ENCODE data around the gene SKIL. TPM values are rescaled to one million over a fixed set of nuclear protein-coding genes. Genes with fewer than 3 reads are reported as not detected.

Gene SKIL
- total RNA-seq, 2 donors from 2014 or later, result 16.9 to 41.3 TPM

- no peak overlapping the region for H3K4me3 ChIP-seq
- H3K36me3 ChIP-seq, result no peaks in the 10 kb centered on the region
- H3K9me3 ChIP-seq, result no peaks in the 10 kb centered on the region
- no peak overlapping the region for H3K27ac ChIP-seq
- TF ChIP-seq CTCF (IDR thresholded peaks at IDR 0.05), result no peak
- DNase-seq, result no peak
- H3K27me3 ChIP-seq, result no peaks in the 10 kb centered on the region
- H3K9ac ChIP-seq (ENCODE audit: low read depth in 2 of 2, low read length in 2 of 2), result no peak overlapping the region
- no peaks in the 10 kb centered on the region for H3K4me1 ChIP-seq
- intact Hi-C loops (cut with DNase I), result no loop called here
These were observed 12.5 kb upstream of the SKIL start for GRCh38 chr3:170344971-170345370.

- intact Hi-C loops (cut with DNase I), result no loop called here
- Histone ChIP-seq H3K36me3 (no peaks in the 10 kb centered on the region), H3K9me3 (no peaks in the 10 kb centered on the region), H3K27me3 (no peaks in the 10 kb centered on the region), H3K9ac (ENCODE audit: low read depth in 2 of 2, low read length in 2 of 2) (no peak overlapping the region), H3K27ac (no peak overlapping the region), H3K4me1 (no peaks in the 10 kb centered on the region), H3K4me3 (no peak overlapping the region)
- DNase-seq, result no peak
- no peak for TF ChIP-seq CTCF (IDR thresholded peaks at IDR 0.05)
These were observed 10.8 kb upstream of the SKIL start for GRCh38 chr3:170346481-170347392.

- Histone ChIP-seq H3K9ac (ENCODE audit: low read depth in 2 of 2, low read length in 2 of 2) (no peak overlapping the region), H3K36me3 (no peaks in the 10 kb centered on the region), H3K9me3 (no peaks in the 10 kb centered on the region), H3K4me1 (no peaks in the 10 kb centered on the region), H3K27ac (no peak overlapping the region), H3K27me3 (no peaks in the 10 kb centered on the region), H3K4me3 (no peak overlapping the region)
- TF ChIP-seq CTCF (IDR thresholded peaks at IDR 0.05), result no peak
- DNase-seq, result no peak
- intact Hi-C loops (cut with DNase I), result no loop called here
These were observed 6.8 kb upstream of the SKIL start for GRCh38 chr3:170350515-170351413.

- Histone ChIP-seq H3K9me3 (no peaks in the 10 kb centered on the region), H3K27me3 (no peaks in the 10 kb centered on the region), H3K4me1 (no peaks in the 10 kb centered on the region), H3K9ac (ENCODE audit: low read depth in 2 of 2, low read length in 2 of 2) (no peak overlapping the region), H3K4me3 (no peak overlapping the region), H3K27ac (no peak overlapping the region), H3K36me3 (no peaks in the 10 kb centered on the region)
- DNase-seq, result no peak
- TF ChIP-seq CTCF (IDR thresholded peaks at IDR 0.05), result no peak
- intact Hi-C loops (cut with DNase I), result no loop called here
These were observed 4.6 kb upstream of the SKIL start for GRCh38 chr3:170352936-170353335.

GRCh38 chr3:170353485-170353884, 4.0 kb upstream of the SKIL start:
- H3K4me3 ChIP-seq, result no peak overlapping the region
- no peak for TF ChIP-seq CTCF (IDR thresholded peaks at IDR 0.05)
- H3K9ac ChIP-seq (ENCODE audit: low read depth in 2 of 2, low read length in 2 of 2), result no peak overlapping the region
- no peaks in the 10 kb centered on the region for H3K27me3 ChIP-seq
- no peak for DNase-seq
- no peak overlapping the region for H3K27ac ChIP-seq
- no peaks in the 10 kb centered on the region for H3K9me3 ChIP-seq
- H3K4me1 ChIP-seq, result peaks cover under 1% of the 10 kb centered on the region
- H3K36me3 ChIP-seq, result no peaks in the 10 kb centered on the region
- intact Hi-C loops (cut with DNase I), result no loop called here
